HG02981 (cell line): ENCODE results near the gene ERBIN.
"Not testable (repeated sequence)": the region's sequence is repeated elsewhere in the genome, so short reads cannot be mapped to it uniquely, and the experiment has no call there.

Experiments used
- ATAC-seq: cut with Tn5 transposase; IDR thresholded peaks from one replicate; pipeline ENCODE4 v1.9.1; 2021; ENCODE audit warnings: mild to moderate bottlenecking, moderate library complexity; ENCODE audit not compliant: unreplicated experiment

ERBIN gene

GRCh38 chr5:65916636-65917035, 9.7 kb upstream of the ERBIN start:
- no peak for ATAC-seq

GRCh38 chr5:65919773-65920172, 6.6 kb upstream of the ERBIN start:
- ATAC-seq, result no peak

GRCh38 chr5:65923339-65923738, 3.0 kb upstream of the ERBIN start:
- no peak for ATAC-seq

- ATAC-seq, result no peak
Measured at GRCh38 chr5:65924366-65925043, 1.9 kb upstream of the ERBIN start.

- peak; percentile 54 for ATAC-seq
Measured at GRCh38 chr5:65925044-65925600, 1.3 kb upstream of the ERBIN start.

- ATAC-seq, result peak; percentile 57
Measured at GRCh38 chr5:65925601-65926275, 637 bp upstream of the ERBIN start.

- ATAC-seq, result no peak
Measured at GRCh38 chr5:65926893-65927292, 518 bp downstream of the ERBIN start.

- peak; percentile 19 for ATAC-seq
Measured at GRCh38 chr5:65927503-65928321, 1.3 kb downstream of the ERBIN start.

- ATAC-seq, result no peak
Measured at GRCh38 chr5:65928322-65928752, 2.0 kb downstream of the ERBIN start.

- no peak for ATAC-seq
Measured at GRCh38 chr5:65928860-65929259, 2.5 kb downstream of the ERBIN start.

GRCh38 chr5:65932676-65933075, 6.3 kb downstream of the ERBIN start:
- ATAC-seq, result no peak

GRCh38 chr5:65933295-65933694, 6.9 kb downstream of the ERBIN start:
- no peak for ATAC-seq

- ATAC-seq, result peak; percentile 60
Measured at GRCh38 chr5:65938256-65938655, 11.9 kb downstream of the ERBIN start.

- ATAC-seq, result no peak
Measured at GRCh38 chr5:65943771-65944170, 17.4 kb downstream of the ERBIN start.

GRCh38 chr5:65946198-65946745, 19.9 kb downstream of the ERBIN start:
- no peak for ATAC-seq

- no peak for ATAC-seq
Measured at GRCh38 chr5:65948115-65948747, 21.9 kb downstream of the ERBIN start.

- no peak for ATAC-seq
Measured at GRCh38 chr5:65951330-65951729, 25.0 kb downstream of the ERBIN start.

- no peak for ATAC-seq
Measured at GRCh38 chr5:65952259-65952658, 25.9 kb downstream of the ERBIN start.

GRCh38 chr5:65954200-65954599, 27.8 kb downstream of the ERBIN start:
- ATAC-seq, result no peak

GRCh38 chr5:65955746-65956145, 29.4 kb downstream of the ERBIN start:
- ATAC-seq, result no peak

GRCh38 chr5:65957703-65958102, 31.3 kb downstream of the ERBIN start:
- not testable (repeated sequence) for ATAC-seq
